GM19452 (cell line): ENCODE data around the gene SEMA4B.
"Not testable (repeated sequence)": the region's sequence is repeated elsewhere in the genome, so short reads cannot be mapped to it uniquely, and the experiment has no call there.

Experiments used
- ATAC-seq: cut with Tn5 transposase; IDR thresholded peaks from one replicate; pipeline ENCODE4 v1.9.1; 2021; ENCODE audit not compliant: unreplicated experiment

Gene SEMA4B

GRCh38 chr15:90178468-90179435, 22.4 kb upstream of the SEMA4B start:
- no peak for ATAC-seq

- ATAC-seq, result no peak
Measured at GRCh38 chr15:90181776-90182175, 19.4 kb upstream of the SEMA4B start.

DNA sequence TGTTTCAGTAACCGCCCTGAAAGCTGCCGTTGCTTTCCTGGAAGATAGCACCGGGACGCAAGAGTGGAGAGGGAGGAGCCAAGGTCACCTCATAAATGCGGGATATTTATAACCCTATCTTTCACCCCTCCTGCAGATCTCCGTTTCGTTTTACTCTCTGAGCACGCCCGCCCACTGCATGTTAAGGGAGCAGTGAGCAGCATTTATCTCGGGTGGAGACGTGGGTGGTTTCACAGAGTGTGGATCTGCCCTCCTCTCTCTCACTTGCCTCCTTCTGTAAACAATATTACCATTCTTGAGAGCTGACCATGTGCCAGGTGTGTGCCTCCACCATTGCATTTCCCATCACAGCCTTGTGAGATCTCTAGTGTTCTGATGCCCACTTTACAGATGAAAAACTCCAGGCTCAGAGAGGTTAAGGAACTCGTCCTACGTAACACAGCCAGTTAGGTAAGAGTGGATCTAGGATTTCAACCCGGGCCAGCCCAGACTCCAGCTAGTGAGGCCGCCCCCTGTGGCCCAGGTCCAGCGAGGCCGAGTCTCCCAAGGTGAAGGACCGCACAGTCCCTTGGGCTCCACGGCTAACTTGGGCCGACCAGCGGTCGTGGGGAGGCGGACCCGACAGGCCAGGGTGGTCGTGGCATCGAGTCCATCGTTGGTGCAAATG, 16.9 kb upstream of the SEMA4B start:
- ATAC-seq, result peak; percentile 36

DNA sequence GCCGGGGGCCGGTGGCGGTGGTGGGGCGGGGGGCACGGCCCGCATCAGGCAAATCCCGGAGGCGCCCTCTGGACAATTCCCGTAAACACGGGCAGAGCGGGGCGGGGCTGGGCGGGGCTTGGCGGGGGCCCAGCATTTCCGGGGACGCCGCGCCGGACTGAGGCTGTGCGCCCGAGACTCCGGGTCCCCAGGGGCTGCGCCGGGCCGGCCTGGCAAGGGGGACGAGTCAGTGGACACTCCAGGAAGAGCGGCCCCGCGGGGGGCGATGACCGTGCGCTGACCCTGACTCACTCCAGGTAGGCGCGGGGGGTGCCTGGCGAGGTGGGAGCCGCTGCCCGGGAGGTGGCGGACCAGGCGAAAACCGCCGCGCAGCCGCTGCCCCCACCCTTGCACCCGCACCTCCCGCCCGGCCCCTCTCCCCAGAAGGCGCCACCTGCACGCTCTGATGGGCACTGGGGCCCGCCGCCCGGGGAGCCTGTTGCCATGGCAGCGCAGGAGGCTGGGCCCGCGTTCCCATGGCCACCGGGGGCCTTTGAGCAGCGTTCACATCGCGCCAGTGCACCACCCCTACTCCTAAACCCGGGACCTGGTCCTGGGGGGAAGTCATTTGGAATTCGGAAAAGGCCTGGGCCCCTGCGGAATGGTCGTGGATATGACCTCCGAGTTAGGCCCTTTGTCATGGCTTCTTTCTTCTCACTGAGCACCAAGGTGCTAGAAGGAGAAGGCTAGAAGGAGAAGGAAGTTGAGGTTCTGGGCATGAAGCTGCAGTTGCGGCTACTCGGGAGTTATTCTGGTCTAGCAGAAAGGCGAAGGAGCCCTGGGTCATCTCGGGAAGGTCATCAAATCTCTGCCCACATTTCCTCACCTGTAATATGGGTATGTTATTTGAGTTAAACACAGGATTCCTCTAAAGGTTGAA, 16.1 kb upstream of the SEMA4B start:
- ATAC-seq, result peak; percentile 82

GRCh38 chr15:90187257-90187868, 13.8 kb upstream of the SEMA4B start:
- no peak for ATAC-seq

GRCh38 chr15:90188065-90188464, 13.1 kb upstream of the SEMA4B start:
- not testable (repeated sequence) for ATAC-seq

GRCh38 chr15:90188914-90189748, 12.0 kb upstream of the SEMA4B start:
- ATAC-seq, result no peak

- no peak for ATAC-seq
Measured at GRCh38 chr15:90189781-90190467, 11.2 kb upstream of the SEMA4B start.

GRCh38 chr15:90190606-90191343, 10.4 kb upstream of the SEMA4B start:
- ATAC-seq, result peak; percentile 52

GRCh38 chr15:90191344-90191687, 9.8 kb upstream of the SEMA4B start:
- peak; percentile 20 for ATAC-seq

- ATAC-seq, result peak; percentile 59
Measured at GRCh38 chr15:90191794-90192509, 9.2 kb upstream of the SEMA4B start.

- ATAC-seq, result no peak
Measured at GRCh38 chr15:90192961-90193786, 8.0 kb upstream of the SEMA4B start.

- no peak for ATAC-seq
Measured at GRCh38 chr15:90194655-90195054, 6.5 kb upstream of the SEMA4B start.

GRCh38 chr15:90200534-90201129, 498 bp upstream of the SEMA4B start:
- ATAC-seq, result no peak

DNA sequence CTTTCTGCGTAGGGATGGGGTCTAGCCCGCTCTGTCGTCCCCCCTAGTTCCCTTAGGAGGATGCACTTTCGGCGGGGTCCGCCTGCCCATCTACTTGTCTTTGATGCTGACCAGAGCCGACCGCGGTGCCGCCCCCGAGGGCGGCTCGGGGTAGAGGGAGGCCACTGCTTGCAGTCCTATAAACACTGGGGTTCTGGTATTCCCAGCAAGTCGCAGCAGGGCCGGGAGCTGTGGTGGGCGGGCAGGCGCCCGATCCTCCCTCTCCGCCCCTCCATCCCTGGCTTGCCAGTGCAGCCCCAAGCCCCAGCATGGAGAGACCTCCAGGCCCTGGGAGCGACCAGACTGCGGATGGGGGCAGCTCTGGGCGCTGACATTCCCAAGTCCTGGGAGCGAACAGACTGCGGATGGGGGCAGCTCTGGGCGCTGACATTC, 830 bp downstream of the SEMA4B start:
- ATAC-seq, result no peak

DNA sequence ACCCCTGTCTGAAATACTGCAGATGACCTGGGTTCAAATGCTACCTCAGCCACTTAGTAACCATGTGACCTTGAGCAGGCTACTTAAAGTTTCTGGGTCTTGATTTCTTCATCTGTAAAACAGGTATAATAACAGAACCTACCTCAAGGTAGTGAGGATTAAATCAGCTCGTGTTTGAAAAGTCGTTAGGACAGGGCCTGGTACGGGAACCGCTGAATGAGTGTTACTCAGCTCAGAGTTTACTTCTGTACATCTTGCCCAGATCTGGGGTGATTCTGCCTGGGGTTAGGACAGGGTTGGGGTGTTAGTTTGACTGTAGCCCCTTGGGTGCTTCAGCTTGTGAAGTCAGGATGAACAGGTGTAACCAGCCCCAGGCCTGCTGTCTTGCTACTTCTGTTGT, 1.8 kb downstream of the SEMA4B start:
- ATAC-seq, result no peak

GRCh38 chr15:90203473-90203872, 2.3 kb downstream of the SEMA4B start:
- no peak for ATAC-seq
